DND-41 (cell line): ENCODE results near the gene PPEF1.

Experiments used
- ATAC-seq: fragments of 200-7000 bp; cut with Tn5 transposase; 3 replicates; pipeline ENCODE4 v1.9.1; 2021; ENCODE audit warnings: low read depth; ENCODE audit not compliant: insufficient read depth
- DNase-seq: peaks from one replicate; pipeline ENCODE4 v3.0.0-alpha.2; 2020
- H2AFZ ChIP-seq: 2 replicates; pipeline ENCODE4 v1.6.0; 2012; ENCODE audit warnings: low read depth, low read length
- H3K27ac ChIP-seq: 2 replicates; pipeline ENCODE4 v1.5.1; 2012; ENCODE audit warnings: low read length, inconsistent platforms
- H3K27me3 ChIP-seq: fragments of 200-600 bp; sonication (generic); 2 replicates; pipeline ENCODE4 v1.6.0; 2012; ENCODE audit warnings: low read length, mild to moderate bottlenecking, inconsistent platforms; ENCODE audit not compliant: insufficient read depth, poor library complexity
- H3K36me3 ChIP-seq: 2 replicates; pipeline ENCODE4 v1.5.1; 2012; ENCODE audit warnings: low read length, inconsistent platforms; ENCODE audit not compliant: insufficient read depth
- H3K4me1 ChIP-seq: 2 replicates; pipeline ENCODE4 v1.5.1; 2012; ENCODE audit warnings: mild to moderate bottlenecking, low read length; ENCODE audit not compliant: insufficient read depth
- H3K4me2 ChIP-seq: 2 replicates; pipeline ENCODE4 v1.6.0; 2012; ENCODE audit warnings: mild to moderate bottlenecking, moderate library complexity, low read length, inconsistent platforms; ENCODE audit not compliant: insufficient read depth
- H3K4me3 ChIP-seq, 2 experiments: fragments of 200-600 bp in 1 of 2; shearing (Covaris generic) in 1 of 2; 2 replicates each; pipeline ENCODE4 v1.5.1; 2012 to 2016; ENCODE audit warnings: inconsistent platforms in 2 of 2, low read length in 2 of 2, mild to moderate bottlenecking in 2 of 2, low read depth in 1 of 2, moderate library complexity in 1 of 2
- H3K79me2 ChIP-seq: 2 replicates; pipeline ENCODE4 v1.6.0; 2012; ENCODE audit warnings: low read length, inconsistent platforms; ENCODE audit not compliant: insufficient read depth
- H3K9ac ChIP-seq: 2 replicates; pipeline ENCODE4 v1.6.0; 2012; ENCODE audit warnings: low read depth, mild to moderate bottlenecking, inconsistent platforms, low read length, moderate library complexity
- H3K9me3 ChIP-seq: 2 replicates; pipeline ENCODE4 v1.5.1; 2012; ENCODE audit warnings: low read length, moderate library complexity, mild to moderate bottlenecking, inconsistent platforms; ENCODE audit not compliant: insufficient read depth, severe bottlenecking
- H4K20me1 ChIP-seq: 2 replicates; pipeline ENCODE4 v1.6.0; 2012; ENCODE audit warnings: low read length; ENCODE audit not compliant: insufficient read depth
- CTCF ChIP-seq: IDR thresholded peaks from 2 replicates; pipeline ENCODE4 v1.5.1; 2012; ENCODE audit warnings: borderline replicate concordance, low read length, moderate library complexity, mild to moderate bottlenecking; ENCODE audit not compliant: poor library complexity, severe bottlenecking; ENCODE audit errors: extremely low read depth
- EZH2 ChIP-seq: IDR thresholded peaks from 3 replicates; pipeline ENCODE4 v1.6.1; 2012; ENCODE audit warnings: borderline replicate concordance, low read depth, mild to moderate bottlenecking, moderate library complexity, low read length, inconsistent platforms; ENCODE audit not compliant: severe bottlenecking

PPEF1 gene

GRCh38 chrX:18871161-18871890 lies 163.9 kb downstream of the PPEF1 start:
- no peaks in the 10 kb centered on the region for H3K4me1 ChIP-seq

GRCh38 chrX:18871970-18872369 lies 164.5 kb downstream of the PPEF1 start:
- TF ChIP-seq EZH2 (no peak), CTCF (no peak)
- Histone ChIP-seq H3K36me3 (no peaks in the 10 kb centered on the region), H3K4me2 (no peak overlapping the region), H3K27ac (no peak overlapping the region), H2AFZ (no peak overlapping the region), H4K20me1 (no peaks in the 10 kb centered on the region), H3K27me3 (no peaks in the 10 kb centered on the region), H3K9ac (no peak overlapping the region), H3K4me3 (no peak overlapping the region), H3K9me3 (no peaks in the 10 kb centered on the region), H3K4me1 (no peaks in the 10 kb centered on the region), H3K79me2 (no peaks in the 10 kb centered on the region)
- DNase-seq, result no peak
- no peak for ATAC-seq

More at GRCh38 chrX:18871161-18871890, 163.9 kb downstream of the PPEF1 start:
- no peak overlapping the region for H3K4me2 ChIP-seq
- no peaks in the 10 kb centered on the region for H3K27me3 ChIP-seq
- H3K9me3 ChIP-seq, result no peaks in the 10 kb centered on the region
- no peaks in the 10 kb centered on the region for H4K20me1 ChIP-seq
- DNase-seq (no peak), ATAC-seq (no peak)
- no peak overlapping the region for H2AFZ ChIP-seq
- TF ChIP-seq EZH2 (no peak), CTCF (no peak)
- no peak overlapping the region for H3K4me3 ChIP-seq
- H3K36me3 ChIP-seq, result no peaks in the 10 kb centered on the region
- no peaks in the 10 kb centered on the region for H3K79me2 ChIP-seq
- H3K9ac ChIP-seq, result no peak overlapping the region
- no peak overlapping the region for H3K27ac ChIP-seq

GRCh38 chrX:18872621-18873020 lies 165.2 kb downstream of the PPEF1 start:
- Histone ChIP-seq H3K27me3 (no peaks in the 10 kb centered on the region), H3K27ac (no peak overlapping the region), H3K36me3 (no peaks in the 10 kb centered on the region), H3K9ac (no peak overlapping the region), H3K9me3 (no peaks in the 10 kb centered on the region), H2AFZ (no peak overlapping the region), H3K79me2 (no peaks in the 10 kb centered on the region), H3K4me3 (no peak overlapping the region), H3K4me1 (no peaks in the 10 kb centered on the region), H4K20me1 (no peaks in the 10 kb centered on the region), H3K4me2 (no peak overlapping the region)
- no peak for TF ChIP-seq EZH2
- no peak for TF ChIP-seq CTCF
- DNase-seq (no peak), ATAC-seq (no peak)
